HL-60 (cell line): ENCODE measurements around the gene FCHO2.

Experiments used
- DNase-seq, 2 experiments: peaks; one replicate each; pipeline ENCODE4 v3.0.0-alpha.2; 2010 to 2020; ENCODE audit warnings: low read depth in 1 of 2, low spot score in 1 of 2
- H3K27ac ChIP-seq: fragments of 250-450 bp; sonication (Bioruptor Pico); replicated peaks from 2 replicates; pipeline ENCODE4 v1.5.1; 2020; ENCODE audit warnings: mild to moderate bottlenecking, moderate library complexity
- H3K27me3 ChIP-seq: fragments of 250-450 bp; sonication (Bioruptor Pico); 2 replicates; pipeline ENCODE4 v1.5.1; 2021; ENCODE audit warnings: mild to moderate bottlenecking, moderate library complexity; ENCODE audit not compliant: insufficient read depth, poor library complexity, severe bottlenecking
- H3K4me3 ChIP-seq: replicated peaks from 2 replicates; pipeline ENCODE4 v1.5.1; 2011; ENCODE audit warnings: mild to moderate bottlenecking, control low read depth, low read length; ENCODE audit not compliant: insufficient read depth
- GABPA ChIP-seq: IDR thresholded peaks from 2 replicates; pipeline ENCODE4 v1.6.1; 2012; ENCODE audit warnings: low read depth
- POLR2AphosphoS5 ChIP-seq: IDR thresholded peaks from 2 replicates; pipeline ENCODE4 v1.6.1; 2012; ENCODE audit warnings: low read depth
- REST ChIP-seq: IDR thresholded peaks from 2 replicates; pipeline ENCODE4 v1.6.1; 2012; ENCODE audit warnings: low read depth; ENCODE audit not compliant: insufficient replicate concordance
- SPI1 ChIP-seq: IDR thresholded peaks from 2 replicates; pipeline ENCODE4 v1.6.1; 2012; ENCODE audit warnings: low read depth, mild to moderate bottlenecking, borderline replicate concordance
- TF ChIP-seq, protein P1 (sequence below): IDR thresholded peaks from one replicate; pipeline ENCODE4 v1.5.1; 2011; ENCODE audit warnings: low read length, control low read depth, inconsistent platforms; ENCODE audit not compliant: insufficient read depth

FCHO2 gene

GRCh38 chr5:72947498-72947897 lies 8.3 kb upstream of the FCHO2 start:
- no peak for DNase-seq
- no peaks in the 10 kb centered on the region for H3K27me3 ChIP-seq
- H3K27ac ChIP-seq = no peak overlapping the region
- TF ChIP-seq SPI1 = no peak
- TF ChIP-seq GABPA = no peak
- TF ChIP-seq, protein P1, sequence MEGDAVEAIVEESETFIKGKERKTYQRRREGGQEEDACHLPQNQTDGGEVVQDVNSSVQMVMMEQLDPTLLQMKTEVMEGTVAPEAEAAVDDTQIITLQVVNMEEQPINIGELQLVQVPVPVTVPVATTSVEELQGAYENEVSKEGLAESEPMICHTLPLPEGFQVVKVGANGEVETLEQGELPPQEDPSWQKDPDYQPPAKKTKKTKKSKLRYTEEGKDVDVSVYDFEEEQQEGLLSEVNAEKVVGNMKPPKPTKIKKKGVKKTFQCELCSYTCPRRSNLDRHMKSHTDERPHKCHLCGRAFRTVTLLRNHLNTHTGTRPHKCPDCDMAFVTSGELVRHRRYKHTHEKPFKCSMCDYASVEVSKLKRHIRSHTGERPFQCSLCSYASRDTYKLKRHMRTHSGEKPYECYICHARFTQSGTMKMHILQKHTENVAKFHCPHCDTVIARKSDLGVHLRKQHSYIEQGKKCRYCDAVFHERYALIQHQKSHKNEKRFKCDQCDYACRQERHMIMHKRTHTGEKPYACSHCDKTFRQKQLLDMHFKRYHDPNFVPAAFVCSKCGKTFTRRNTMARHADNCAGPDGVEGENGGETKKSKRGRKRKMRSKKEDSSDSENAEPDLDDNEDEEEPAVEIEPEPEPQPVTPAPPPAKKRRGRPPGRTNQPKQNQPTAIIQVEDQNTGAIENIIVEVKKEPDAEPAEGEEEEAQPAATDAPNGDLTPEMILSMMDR = no peak
- TF ChIP-seq REST = no peak
- H3K4me3 ChIP-seq = no peak overlapping the region

DNA sequence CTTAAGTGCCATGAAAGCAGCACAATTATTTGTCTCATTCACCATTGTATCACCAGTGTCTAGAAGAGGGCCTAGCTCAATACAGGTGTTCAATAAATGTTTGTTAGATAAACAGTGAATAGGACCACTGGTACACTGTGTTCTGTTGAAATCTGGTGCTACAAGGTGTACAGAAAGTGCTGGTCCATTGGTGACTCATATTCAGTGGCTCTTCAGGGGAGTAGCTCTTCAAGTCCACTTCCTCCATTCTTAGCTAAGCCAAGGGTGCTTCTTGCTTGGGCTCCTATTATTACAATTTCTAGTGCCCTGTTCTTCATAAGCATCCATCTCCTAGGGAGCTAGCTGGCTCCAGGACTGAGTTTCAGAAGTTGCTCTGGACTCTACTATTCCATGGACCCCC lies 6.4 kb upstream of the FCHO2 start:
- no peak for TF ChIP-seq POLR2AphosphoS5
- TF ChIP-seq, protein P1 = no peak
- TF ChIP-seq GABPA = no peak
- TF ChIP-seq REST = no peak
- no peak overlapping the region for H3K27ac ChIP-seq
- H3K4me3 ChIP-seq = no peak overlapping the region
- no peak for DNase-seq
- H3K27me3 ChIP-seq = no peaks in the 10 kb centered on the region

DNA sequence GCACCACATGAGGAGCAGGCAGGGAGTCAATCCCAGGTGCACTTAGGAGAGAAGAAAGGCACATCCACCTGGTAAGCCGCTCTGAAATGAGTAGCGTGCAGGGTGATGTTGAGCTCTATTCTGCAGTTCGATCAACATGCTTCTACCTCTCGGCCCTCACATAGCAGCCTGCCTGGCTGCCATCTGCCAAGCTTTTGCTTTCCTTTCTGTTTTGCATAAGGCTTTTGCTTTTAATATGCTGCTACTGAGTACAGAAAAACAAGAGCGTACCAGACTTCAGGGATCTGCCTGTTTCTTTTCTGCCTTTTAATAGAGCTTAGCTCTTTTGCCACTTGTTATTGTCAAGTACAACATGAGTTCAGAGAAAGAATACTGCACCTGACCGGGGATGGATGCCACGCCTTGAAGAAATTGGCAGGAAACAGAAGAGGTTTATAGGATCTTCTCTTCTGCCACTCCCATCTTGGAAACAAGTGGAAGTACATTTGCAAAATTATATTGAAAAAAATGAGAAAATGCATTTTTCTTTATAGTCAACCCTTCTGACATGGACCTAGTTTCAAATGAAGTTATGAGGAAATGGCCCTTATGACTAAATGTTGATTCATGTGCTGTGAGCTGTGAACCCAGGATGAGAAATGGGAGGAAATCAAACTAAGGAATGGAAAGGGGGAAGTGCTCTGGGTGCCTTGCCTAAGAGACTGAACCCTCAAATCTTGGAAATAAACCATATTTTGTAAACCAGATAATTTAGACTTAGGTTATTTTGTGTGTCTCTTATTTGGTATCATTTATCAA lies 4.0 kb upstream of the FCHO2 start:
- no peak overlapping the region for H3K27ac ChIP-seq
- no peaks in the 10 kb centered on the region for H3K27me3 ChIP-seq
- H3K4me3 ChIP-seq = no peak overlapping the region
- no peak for TF ChIP-seq GABPA
- TF ChIP-seq, protein P1 = no peak
- no peak for TF ChIP-seq SPI1
- no peak for TF ChIP-seq REST
- TF ChIP-seq POLR2AphosphoS5 = no peak
- DNase-seq = no peak
